SIG-M5 (cell line): Measurements from ENCODE around the gene SH3RF3.

Experiments used
- DNase-seq: peaks from one replicate; lab custom pipeline; 2025; lab: John Stamatoyannopoulos, UW

Gene SH3RF3

DNA sequence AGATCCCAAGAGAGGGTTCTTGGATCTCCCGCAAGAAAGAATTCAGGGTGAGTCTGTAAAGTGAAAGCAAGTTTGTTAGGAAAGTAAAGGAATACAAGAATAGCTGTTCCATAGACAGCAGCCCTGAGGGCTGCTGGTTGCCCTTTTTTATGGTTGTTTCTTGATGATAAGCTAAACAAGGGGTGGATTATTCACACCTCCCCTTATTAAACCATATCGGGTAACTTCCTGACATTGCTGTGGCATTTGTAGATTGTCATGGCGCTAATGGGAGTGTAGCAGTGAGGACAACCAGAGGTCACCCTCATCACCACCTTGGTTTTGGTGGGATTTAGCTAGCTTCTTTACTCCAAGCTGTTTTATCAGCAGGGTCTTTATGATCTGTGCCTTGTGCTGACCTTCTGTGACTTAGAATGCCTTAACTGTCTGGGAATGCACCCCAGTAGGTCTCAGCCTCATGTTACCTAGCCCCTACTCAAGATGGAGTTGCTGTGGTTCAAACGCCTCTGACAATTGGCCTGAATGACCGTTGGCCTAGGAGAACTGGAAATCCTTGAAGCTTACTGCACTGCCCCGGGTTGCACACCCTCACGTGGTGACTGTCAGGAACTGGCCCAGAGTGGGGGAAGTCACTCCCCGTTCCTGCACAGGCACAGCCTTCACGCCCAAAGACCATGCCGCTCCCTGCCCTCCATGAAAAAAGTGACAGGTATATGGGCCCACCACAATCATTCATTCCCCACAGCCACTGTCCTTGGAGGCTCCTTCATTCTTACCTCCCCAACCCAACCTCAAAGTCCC is 347.8 kb downstream of the SH3RF3 start:
- DNase-seq: no peak

DNA sequence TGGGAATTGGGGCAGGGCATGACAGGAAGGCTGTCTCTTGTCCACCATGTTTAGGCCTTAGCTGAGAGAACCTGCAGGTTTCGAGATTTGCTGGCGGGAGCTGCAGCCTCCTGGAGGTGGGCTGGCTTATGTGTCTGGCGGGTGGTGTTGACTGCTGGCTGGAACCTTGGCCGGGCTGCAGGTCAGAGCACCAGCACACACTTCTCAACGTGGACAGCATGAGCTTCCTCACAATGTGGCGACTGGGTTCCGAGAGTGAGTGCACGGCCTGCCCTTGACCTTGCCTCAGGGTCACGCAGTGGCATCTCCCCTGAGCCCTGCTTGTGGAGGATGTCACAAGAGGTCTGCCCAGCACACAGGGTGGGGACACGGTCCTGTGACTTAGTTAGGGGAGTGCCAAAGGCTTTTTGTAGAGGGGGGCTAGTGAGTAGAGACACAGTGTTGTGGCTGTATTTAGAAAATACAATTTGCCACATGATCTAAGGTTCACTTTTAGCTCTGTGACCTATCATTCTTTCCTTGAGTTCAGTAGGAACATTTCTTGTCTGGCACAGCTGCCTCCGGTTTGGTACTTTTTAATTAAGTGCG is 350.0 kb downstream of the SH3RF3 start:
- no peak for DNase-seq

DNA sequence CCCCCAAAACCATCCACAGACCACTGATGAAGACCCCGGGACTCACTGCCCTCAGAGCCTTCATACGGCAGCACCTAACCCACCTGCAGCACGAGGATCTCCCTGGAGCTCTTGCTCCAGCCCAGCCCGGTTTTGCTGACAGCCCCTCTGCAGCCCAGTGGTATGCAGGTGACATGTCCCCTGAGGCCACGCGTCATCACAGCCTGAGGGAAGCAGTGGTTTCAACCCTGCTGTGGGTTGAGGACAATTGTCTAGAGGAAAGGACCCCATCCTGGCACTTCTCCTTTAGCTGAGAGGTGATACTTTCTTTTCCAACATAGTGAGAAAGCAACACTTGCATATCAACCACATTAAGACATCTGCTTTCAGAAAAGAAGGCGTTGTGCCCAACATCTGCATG is 350.8 kb downstream of the SH3RF3 start:
- DNase-seq: no peak

- DNase-seq: no peak
These were observed 351.6 kb downstream of the SH3RF3 start for GRCh38 chr2:109480486-109481195.

DNA sequence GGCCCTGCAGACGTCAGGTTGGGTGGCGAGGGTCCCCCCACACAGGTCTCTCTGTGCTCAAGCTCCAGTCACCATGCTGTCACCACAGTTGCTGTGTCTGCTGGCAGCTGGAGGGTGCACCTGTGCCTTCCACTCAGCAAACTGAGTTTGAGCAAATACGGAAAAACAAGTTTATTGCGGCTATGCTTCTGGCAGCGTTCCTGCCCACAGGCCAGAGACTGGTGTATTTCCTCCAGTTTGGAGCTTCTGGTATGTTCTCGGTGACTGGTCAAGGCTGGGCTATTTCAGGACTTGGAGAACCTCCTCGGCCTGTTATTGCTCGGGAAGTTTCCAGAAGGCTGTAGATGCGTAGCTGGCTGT is 352.2 kb downstream of the SH3RF3 start:
- DNase-seq: no peak

DNA sequence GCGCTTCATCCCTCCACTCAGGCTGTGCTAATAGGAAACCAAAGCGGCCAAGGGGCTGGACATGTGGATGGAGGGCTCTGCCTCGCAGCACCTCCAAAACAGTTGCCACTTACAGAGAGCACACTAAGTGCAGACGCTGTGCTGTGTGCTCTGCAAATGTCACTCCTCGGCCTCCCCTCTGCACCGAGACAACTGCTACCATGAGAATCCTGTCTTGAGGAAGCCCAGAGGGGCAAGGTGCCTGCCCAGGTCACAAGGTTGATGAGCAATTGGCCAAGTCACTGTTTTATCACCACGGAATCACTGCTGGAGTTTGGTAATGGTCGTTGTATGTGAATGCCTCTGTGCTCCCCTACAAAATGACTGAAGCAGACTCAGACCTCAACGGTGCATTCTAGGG is 352.6 kb downstream of the SH3RF3 start:
- no peak for DNase-seq

GRCh38 chr2:109482361-109482861 is 353.4 kb downstream of the SH3RF3 start:
- no peak for DNase-seq

DNA sequence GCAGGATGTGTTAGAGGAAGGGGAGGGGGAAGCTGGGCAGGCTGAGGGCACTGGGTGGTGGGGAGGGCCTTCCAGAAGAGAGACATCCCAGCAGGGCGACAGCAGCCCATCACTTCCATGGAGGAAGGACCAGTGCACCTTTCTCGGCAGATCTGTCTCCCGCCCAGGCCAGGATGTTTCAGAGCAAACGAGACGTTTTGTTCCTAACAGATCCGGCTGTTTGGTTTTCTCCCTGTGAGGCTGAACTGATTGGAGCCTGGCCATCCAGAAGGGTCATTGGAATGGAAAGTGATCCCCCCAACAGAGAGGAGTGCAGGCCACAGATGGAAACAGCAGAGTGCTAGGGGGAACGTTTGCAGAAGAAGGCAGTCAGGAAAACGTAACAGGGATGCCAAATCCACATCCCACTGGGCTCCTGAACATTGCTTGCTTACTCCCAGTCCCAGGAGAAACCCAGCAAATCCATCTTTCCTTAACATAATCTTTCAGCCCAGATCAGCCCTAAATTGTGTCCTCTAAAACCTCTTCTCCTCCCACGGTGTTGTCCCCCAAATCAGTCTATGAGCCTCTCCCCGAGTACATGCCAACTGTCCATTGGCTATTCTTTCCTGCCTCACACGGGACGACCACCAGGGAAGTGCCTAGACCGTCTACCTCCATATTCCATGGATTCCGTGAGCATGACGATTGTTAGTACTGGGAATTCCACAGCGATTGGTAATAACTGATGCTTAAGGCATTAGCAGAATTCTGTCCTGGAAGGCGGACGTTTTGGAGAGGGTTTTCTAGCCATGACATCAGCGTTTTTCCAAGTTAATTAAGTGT is 357.9 kb downstream of the SH3RF3 start:
- DNase-seq: no peak

GRCh38 chr2:109487536-109487869 is 358.5 kb downstream of the SH3RF3 start:
- DNase-seq: no peak

DNA sequence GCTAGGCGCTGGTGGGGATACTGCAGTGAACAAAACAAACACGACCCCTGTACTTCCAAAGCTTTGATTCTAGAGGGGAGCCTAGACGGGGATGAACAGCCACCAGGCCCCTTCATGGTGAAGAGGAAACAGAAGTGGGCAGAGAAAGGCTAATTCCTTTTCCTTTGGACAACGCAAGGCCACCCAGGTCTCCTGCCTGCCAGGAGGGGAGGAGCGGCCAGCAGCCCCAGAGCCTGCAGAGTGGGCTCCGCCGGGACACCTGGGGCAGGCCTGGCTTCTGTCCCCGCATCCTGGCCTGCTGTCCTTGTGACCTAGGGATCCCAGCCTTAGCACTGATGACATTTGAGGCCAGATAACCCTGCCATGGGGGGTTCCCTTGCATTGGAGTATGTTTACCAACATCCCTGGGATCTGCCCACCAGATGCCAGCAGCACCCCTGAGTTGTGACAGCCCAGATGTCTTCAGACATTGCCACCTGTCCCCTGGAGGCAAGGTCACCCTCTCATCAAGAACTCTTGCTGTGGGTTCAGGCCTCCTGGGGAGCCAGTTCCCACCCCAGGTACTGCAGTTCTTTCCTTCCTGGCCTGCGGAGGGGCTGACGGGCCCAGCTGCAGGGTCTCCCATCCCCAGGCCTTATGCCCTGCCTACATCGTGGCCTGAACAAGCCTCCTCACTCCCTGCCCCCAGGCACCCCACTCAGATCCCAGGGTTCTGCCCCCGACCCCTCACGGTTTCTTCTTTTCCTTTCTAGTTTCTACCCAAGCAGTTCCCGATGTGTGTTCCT is 359.1 kb downstream of the SH3RF3 start:
- no peak for DNase-seq

DNA sequence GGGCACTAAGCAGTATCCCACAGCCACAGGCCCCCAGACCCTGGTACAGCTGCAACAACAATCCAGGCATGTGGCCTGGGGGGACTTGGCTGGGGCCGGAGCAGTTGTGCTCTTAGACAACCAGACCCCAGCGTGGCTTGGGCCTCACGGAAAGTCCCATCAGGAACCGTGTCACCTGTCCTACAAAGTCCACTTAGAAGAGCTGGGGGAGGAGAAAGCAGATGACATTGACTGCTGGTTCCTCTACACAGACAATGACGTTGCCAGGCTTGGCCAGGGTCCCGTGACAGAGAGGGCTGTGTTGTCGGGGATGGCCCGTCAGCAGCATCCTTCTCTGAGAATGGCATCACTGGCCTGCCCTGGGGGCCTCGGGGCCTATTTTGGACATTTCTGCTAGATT is 360.3 kb downstream of the SH3RF3 start:
- no peak for DNase-seq

- no peak for DNase-seq
These were observed 364.4 kb downstream of the SH3RF3 start for GRCh38 chr2:109493176-109493935.

- no peak for DNase-seq
These were observed 365.3 kb downstream of the SH3RF3 start for GRCh38 chr2:109494351-109494750.

GRCh38 chr2:109497463-109497862 is 368.5 kb downstream of the SH3RF3 start:
- no peak for DNase-seq

DNA sequence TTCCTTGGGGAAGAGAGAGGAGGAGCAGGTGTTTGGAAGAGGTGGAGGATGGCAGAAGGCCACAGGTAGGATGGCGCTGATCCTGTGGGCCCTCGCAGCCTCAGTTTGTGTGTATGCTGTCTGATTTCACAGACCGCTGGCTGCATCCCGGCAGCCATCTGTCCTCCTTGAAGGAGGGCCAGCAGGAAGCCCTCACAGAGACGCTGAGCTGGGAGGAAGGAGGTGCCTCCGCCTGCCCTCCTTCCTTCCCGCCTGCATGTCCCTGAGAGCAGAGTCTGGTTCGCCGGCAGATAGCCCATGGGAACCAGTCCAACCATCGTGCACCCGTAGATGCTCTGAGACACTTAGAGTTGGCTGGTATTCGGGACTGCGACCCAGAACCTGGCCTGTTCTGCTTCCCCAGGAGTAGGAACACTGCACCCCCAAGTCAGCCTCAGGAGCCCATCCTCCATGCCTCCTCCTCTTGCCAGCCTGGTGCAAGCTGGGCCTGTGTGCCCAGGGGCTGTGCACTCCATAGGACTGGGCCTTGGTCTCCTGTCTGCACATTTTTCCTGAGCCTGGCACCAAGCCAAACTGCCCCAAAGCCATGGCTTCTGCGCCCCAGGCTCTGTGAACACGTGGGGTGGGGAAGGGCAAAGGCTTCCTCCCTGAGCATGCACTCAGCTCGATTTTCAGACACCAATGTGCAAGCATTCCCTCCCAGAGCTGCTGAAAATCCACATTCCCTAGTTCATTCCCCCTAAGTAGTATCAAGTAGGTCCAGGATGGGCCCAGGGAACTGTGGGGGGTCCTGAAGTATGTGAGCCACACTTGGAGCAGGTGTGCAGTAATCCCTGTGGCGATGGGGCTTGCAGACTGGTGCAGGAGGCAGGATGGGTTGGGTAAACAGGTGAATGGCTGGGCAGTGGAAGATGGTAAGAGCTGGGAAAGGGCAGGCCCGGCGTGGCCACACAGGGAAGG is 369.2 kb downstream of the SH3RF3 start:
- DNase-seq: no peak

- DNase-seq: no peak
These were observed 369.9 kb downstream of the SH3RF3 start for GRCh38 chr2:109498906-109499305.

DNA sequence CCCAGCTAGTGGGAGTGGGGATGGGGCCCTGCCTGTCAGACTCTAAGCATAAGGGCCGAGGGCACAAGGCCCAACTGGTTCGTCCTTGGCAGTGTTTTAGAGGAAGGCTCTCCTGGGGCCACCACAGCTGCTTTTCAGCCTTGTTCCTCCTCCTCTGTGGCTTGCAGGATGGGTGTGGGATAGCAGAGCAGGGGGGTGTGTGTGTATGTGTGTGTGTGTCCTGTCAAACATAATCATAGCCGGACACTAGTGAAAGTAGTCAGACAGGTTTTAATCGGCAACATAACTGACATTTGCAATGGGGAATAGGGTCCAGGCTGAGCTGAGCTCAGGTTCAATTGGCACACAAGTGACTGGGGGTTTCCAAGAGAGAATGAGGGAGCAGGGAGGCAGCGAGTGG is 370.6 kb downstream of the SH3RF3 start:
- DNase-seq: no peak

- DNase-seq: no peak
These were observed 371.9 kb downstream of the SH3RF3 start for GRCh38 chr2:109500910-109501309.

DNA sequence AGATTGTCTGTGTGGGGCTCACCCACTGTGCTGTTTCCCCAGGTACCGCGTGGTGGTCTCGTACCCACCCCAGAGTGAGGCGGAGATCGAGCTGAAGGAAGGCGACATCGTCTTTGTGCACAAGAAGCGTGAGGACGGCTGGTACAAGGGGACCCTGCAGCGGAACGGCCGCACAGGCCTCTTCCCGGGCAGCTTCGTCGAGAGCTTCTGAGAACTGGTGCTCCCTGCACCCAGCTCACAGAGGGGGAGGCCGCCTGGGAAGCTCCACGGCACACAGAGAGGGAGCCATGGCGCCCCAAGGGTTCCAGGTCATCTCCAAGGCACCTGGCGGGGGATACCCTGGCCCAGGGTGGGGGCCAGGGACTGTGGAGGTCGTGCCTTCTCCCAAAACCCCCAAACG is 372.5 kb downstream of the SH3RF3 start:
- DNase-seq: no peak

GRCh38 chr2:109503191-109503590 is 374.2 kb downstream of the SH3RF3 start:
- no peak for DNase-seq
